ENCODE results near the gene EXD3. TPM values are rescaled to one million over a fixed set of nuclear protein-coding genes. Genes with fewer than 3 reads are reported as not detected.

Gene EXD3
- total and polyA plus RNA-seq, 2 donors from 2014 or later: 18.9 to 44.5 TPM

GRCh38 chr9:137372693-137373610 is 50.0 kb downstream of the EXD3 start:
- Histone ChIP-seq H3K27me3 (ENCODE audit: control insufficient read depth, insufficient read depth, low read length) (no peaks in the 10 kb centered on the region), H3K9ac (ENCODE audit: low read length in 3 of 3) (no peak overlapping the region), H3K9me3 (ENCODE audit: control insufficient read depth in 2 of 3, insufficient read depth in 1 of 3, low read length in 3 of 3) (peaks cover 0 to 1% (median 0%) of the 10 kb centered on the region in 3 donors), H3K4me1 (ENCODE audit: control insufficient read depth in 2 of 3, insufficient read depth in 2 of 3, low read depth in 1 of 3, low read length in 3 of 3) (no peaks in the 10 kb centered on the region), H3K36me3 (ENCODE audit: control insufficient read depth in 2 of 3, insufficient read depth in 3 of 3, low read length in 3 of 3) (no peaks in the 10 kb centered on the region), H3K4me3 (ENCODE audit: low read length in 3 of 3) (no peak overlapping the region), H3K27ac (ENCODE audit: low read depth in 2 of 2, low read length in 2 of 2) (no peak overlapping the region)
- DNase-seq (peak in 3 of 5 donors; percentile 33 to 68 (median 66)), FAIRE-seq (no peak)
- intact Hi-C loops (cut with DNase I): no loop called here
- TF ChIP-seq, protein P1, sequence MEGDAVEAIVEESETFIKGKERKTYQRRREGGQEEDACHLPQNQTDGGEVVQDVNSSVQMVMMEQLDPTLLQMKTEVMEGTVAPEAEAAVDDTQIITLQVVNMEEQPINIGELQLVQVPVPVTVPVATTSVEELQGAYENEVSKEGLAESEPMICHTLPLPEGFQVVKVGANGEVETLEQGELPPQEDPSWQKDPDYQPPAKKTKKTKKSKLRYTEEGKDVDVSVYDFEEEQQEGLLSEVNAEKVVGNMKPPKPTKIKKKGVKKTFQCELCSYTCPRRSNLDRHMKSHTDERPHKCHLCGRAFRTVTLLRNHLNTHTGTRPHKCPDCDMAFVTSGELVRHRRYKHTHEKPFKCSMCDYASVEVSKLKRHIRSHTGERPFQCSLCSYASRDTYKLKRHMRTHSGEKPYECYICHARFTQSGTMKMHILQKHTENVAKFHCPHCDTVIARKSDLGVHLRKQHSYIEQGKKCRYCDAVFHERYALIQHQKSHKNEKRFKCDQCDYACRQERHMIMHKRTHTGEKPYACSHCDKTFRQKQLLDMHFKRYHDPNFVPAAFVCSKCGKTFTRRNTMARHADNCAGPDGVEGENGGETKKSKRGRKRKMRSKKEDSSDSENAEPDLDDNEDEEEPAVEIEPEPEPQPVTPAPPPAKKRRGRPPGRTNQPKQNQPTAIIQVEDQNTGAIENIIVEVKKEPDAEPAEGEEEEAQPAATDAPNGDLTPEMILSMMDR (IDR thresholded peaks at IDR 0.05; ENCODE audit: borderline replicate concordance, extremely low read depth, insufficient read depth): no peak

DNA sequence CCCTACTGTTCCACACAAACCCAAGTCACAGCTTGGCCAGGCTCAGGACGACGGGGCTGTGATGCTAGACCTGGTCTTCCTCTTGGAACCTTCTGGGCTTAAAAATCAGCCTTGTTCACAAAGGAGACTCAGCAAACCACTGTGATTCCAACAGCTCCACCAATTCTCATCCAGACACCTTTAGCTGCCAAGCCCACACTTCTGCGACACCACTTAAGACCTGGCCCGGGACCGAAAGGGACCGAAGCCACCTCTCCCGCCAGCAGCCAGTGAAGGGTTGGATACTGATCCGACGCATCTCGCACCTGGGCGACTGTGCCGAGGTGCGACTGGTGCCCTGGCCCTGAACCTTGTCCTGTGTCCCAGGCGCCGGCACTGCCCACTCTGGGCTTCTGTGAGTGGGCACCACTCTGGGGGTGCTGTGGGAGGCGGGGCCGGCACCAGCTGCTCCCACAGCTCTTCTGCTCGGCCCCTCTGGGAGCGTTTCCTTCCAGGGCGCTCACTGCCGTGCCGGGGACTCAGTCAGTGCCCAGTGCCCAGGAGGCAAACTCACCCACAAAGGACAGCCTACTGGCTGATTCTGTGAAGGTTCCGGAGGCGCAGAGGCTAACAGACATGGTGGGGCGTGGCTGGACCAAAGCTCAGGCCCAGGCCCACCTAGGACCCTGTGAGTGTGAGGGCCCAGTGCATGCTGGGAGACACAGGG is 50.9 kb downstream of the EXD3 start:
- TF ChIP-seq, protein P1 (IDR thresholded peaks at IDR 0.05; ENCODE audit: borderline replicate concordance, extremely low read depth, insufficient read depth): no peak
- Histone ChIP-seq H3K27ac (ENCODE audit: low read depth in 2 of 2, low read length in 2 of 2) (no peak overlapping the region), H3K4me3 (ENCODE audit: low read length in 3 of 3) (no peak overlapping the region), H3K36me3 (ENCODE audit: control insufficient read depth in 2 of 3, insufficient read depth in 3 of 3, low read length in 3 of 3) (no peaks in the 10 kb centered on the region), H3K9ac (ENCODE audit: low read length in 3 of 3) (no peak overlapping the region), H3K27me3 (ENCODE audit: control insufficient read depth, insufficient read depth, low read length) (no peaks in the 10 kb centered on the region), H3K4me1 (ENCODE audit: control insufficient read depth in 2 of 3, insufficient read depth in 2 of 3, low read depth in 1 of 3, low read length in 3 of 3) (no peaks in the 10 kb centered on the region), H3K9me3 (ENCODE audit: control insufficient read depth in 2 of 3, insufficient read depth in 1 of 3, low read length in 3 of 3) (peaks cover 0 to 1% (median 0%) of the 10 kb centered on the region in 3 donors)
- FAIRE-seq (no peak), DNase-seq (peak in 2 of 5 donors; percentile 42 to 53)
- intact Hi-C loops (cut with DNase I): no loop called here

DNA sequence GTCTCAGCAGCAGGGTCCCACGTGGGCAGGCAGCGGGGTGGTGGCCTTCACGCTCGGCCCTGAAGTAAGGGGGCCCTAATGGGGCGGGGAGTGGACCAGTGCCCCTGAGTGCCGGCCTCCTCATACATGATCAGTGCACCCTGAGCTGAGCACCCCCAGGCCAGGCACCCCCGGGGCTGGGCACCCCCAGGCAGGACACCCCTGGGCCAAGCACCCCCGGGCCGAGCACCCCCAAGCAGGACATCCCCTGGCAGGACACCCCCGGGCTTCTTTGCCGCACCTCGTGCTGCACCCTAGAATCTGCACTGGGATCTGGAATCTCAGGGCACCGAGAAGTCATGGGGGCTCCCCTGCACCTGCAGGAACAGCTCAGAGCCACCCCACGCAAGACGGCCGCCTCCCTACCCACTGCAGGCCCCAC is 51.4 kb downstream of the EXD3 start:
- Histone ChIP-seq H3K9me3 (ENCODE audit: control insufficient read depth in 2 of 3, insufficient read depth in 1 of 3, low read length in 3 of 3) (peaks cover 0 to 1% (median 0%) of the 10 kb centered on the region in 3 donors), H3K27ac (ENCODE audit: low read depth in 2 of 2, low read length in 2 of 2) (no peak overlapping the region), H3K4me3 (ENCODE audit: low read length in 3 of 3) (no peak overlapping the region), H3K4me1 (ENCODE audit: control insufficient read depth in 2 of 3, insufficient read depth in 2 of 3, low read depth in 1 of 3, low read length in 3 of 3) (no peaks in the 10 kb centered on the region), H3K27me3 (ENCODE audit: control insufficient read depth, insufficient read depth, low read length) (no peaks in the 10 kb centered on the region), H3K36me3 (ENCODE audit: control insufficient read depth in 2 of 3, insufficient read depth in 3 of 3, low read length in 3 of 3) (no peaks in the 10 kb centered on the region), H3K9ac (ENCODE audit: low read length in 3 of 3) (no peak overlapping the region)
- intact Hi-C loops (cut with DNase I): no loop called here
- DNase-seq (peak in 2 of 5 donors; percentile 54 to 64), FAIRE-seq (no peak)
- TF ChIP-seq, protein P1 (IDR thresholded peaks at IDR 0.05; ENCODE audit: borderline replicate concordance, extremely low read depth, insufficient read depth): no peak
